T-helper 2 cell treated with Interferon-gamma antibody and Interleukin-4, amounts not matched to agents 5 μg/mL and 100 μg/mL, for 36 hours (primary cell): Measurements from ENCODE around the gene CMC1.
"Not testable (repeated sequence)": the region's sequence is repeated elsewhere in the genome, so short reads cannot be mapped to it uniquely, and the experiment has no call there.

Experiments
- DNase-seq: peaks from one replicate; pipeline ENCODE4 v3.0.0; 2021; ENCODE audit warnings: low spot score
- H3K27ac Mint-ChIP-seq: one replicate; pipeline ENCODE4 v1.8.0; 2021; ENCODE audit warnings: mild to moderate bottlenecking, mixed read lengths
- H3K27me3 Mint-ChIP-seq: one replicate; pipeline ENCODE4 v1.8.0; 2021; ENCODE audit warnings: low read depth, mixed read lengths
- H3K36me3 Mint-ChIP-seq: one replicate; pipeline ENCODE4 v1.8.0; 2021; ENCODE audit warnings: low read depth, mixed read lengths
- H3K4me1 Mint-ChIP-seq: one replicate; pipeline ENCODE4 v1.8.0; 2021; ENCODE audit warnings: low read depth, mixed read lengths
- H3K4me3 Mint-ChIP-seq: one replicate; pipeline ENCODE4 v1.8.0; 2022; ENCODE audit warnings: mild to moderate bottlenecking, moderate library complexity, mixed read lengths
- H3K9me3 Mint-ChIP-seq: one replicate; pipeline ENCODE4 v1.8.0; 2021; ENCODE audit warnings: mixed read lengths

Gene CMC1

DNA sequence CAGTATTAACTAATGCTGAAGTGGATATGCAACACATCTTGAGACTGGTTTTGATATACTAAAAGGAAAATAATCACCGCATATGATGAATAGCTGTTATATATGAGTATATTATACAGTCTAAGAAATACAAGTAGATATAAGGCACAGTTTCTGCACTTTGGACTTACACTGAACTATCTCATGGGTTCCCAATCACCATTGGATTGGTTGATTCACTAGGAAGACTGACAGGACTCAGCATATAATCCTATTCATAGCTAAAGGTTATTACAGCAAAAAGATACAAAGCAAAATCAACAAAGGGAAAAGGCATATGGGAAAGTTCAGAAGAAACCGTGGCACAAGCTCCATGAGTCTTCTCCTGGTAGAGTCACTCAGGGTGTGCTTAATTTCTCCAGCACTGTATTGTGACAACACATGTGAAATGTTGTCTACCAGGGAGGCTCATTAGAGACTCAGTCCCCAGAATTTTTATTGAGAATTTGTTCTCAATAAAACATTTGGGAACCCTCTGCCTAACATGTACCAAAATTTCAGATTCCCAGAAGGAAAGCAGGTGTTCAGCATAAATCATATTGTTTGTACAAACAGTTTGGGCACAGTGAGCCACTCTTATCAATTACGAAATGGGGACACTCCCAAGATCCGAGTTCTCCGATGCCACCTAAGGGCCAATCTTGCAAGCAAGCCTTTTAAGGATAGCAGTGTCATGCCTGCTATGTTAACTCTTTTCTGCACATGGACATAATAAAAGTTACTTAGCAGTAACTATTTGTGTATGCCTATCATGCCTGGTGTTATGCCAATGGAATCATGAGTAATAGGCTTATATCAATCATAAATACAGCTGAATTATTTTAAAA is 26.8 kb downstream of the CMC1 start:
- Mint-ChIP-seq H3K9me3 (peaks cover 30% of the 10 kb centered on the region), H3K4me3 (no peak overlapping the region), H3K4me1 (peaks cover 5% of the 10 kb centered on the region), H3K27ac (no peak overlapping the region), H3K27me3 (no peaks in the 10 kb centered on the region), H3K36me3 (peaks cover 55% of the 10 kb centered on the region)
- no peak for DNase-seq

DNA sequence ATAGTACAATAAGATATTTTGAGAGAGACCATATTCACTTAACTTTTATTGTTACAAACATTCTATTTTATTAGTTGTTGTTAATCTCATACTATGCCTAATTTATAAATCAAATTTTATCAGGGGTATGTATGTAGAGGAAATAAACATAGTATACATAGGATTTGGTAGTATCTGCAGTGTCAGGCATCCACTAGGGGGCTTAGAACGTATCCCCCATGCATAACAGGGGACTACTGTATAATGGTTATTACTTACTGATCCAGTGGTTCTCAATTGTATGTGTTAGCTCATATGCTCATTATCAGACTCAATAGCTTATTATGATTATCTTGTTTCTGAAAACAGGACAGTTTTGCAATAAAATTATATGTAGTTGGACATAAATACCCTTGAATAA is 27.6 kb downstream of the CMC1 start:
- Mint-ChIP-seq H3K9me3 (peaks cover 38% of the 10 kb centered on the region), H3K4me1 (peaks cover 5% of the 10 kb centered on the region), H3K36me3 (peaks cover 57% of the 10 kb centered on the region), H3K27me3 (no peaks in the 10 kb centered on the region), H3K27ac (no peak overlapping the region), H3K4me3 (no peak overlapping the region)
- DNase-seq: no peak

DNA sequence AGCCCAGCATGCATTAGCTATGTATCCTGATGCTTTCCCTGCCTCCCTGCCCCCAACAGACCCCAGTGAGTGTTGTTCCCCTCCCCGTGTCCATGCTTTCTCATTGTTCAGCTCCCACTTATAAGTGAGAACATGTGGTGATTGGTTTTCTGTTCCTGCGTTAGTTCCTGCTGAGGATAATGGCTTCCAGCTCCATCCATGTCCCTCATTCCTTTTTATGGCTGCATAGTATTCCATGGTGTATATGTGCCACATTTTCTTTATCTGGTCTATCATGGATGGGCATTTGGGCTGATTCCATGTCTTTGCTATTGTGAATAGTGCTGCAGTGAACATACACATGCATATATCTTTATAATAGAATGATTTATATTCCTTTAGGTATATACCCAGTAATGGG is 28.5 kb downstream of the CMC1 start:
- not testable (repeated sequence) for H3K27me3 Mint-ChIP-seq, H3K4me1 Mint-ChIP-seq, DNase-seq, H3K27ac Mint-ChIP-seq, H3K4me3 Mint-ChIP-seq
- peaks cover 58% of the 10 kb centered on the region for H3K36me3 Mint-ChIP-seq
- peaks cover 45% of the 10 kb centered on the region for H3K9me3 Mint-ChIP-seq

GRCh38 chr3:28273837-28274236 is 32.4 kb downstream of the CMC1 start:
- no peak for DNase-seq
- Mint-ChIP-seq H3K27ac (no peak overlapping the region), H3K9me3 (peaks cover 47% of the 10 kb centered on the region)

GRCh38 chr3:28278918-28279317 is 37.5 kb downstream of the CMC1 start:
- Mint-ChIP-seq H3K36me3 (peaks cover 33% of the 10 kb centered on the region), H3K4me3 (no peak overlapping the region), H3K9me3 (peaks cover 10% of the 10 kb centered on the region), H3K27me3 (no peaks in the 10 kb centered on the region), H3K4me1 (peaks cover 5% of the 10 kb centered on the region), H3K27ac (no peak overlapping the region)
- no peak for DNase-seq

More at GRCh38 chr3:28273837-28274236, 32.4 kb downstream of the CMC1 start:
- Mint-ChIP-seq H3K4me1 (peaks cover 10% of the 10 kb centered on the region), H3K4me3 (no peak overlapping the region), H3K27me3 (no peaks in the 10 kb centered on the region), H3K36me3 (peaks cover 69% of the 10 kb centered on the region)

DNA sequence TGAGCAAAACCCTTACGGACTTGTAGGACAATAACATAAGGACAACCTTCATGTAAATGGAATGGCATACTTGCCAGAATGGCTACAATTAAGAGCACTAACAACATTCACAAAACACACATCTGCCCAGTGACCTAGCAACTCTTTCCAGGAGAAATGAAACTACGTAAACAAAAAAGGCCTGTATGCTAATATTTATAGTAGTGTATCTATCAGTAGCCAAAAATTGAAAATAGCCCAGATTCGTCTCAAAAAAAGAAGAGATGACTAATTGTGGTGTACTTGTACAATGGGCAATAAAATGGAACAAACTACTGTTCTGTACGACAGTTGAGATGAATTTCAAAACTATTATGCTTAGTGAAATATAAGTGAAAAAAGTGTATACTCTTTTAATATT is 38.4 kb downstream of the CMC1 start:
- peaks cover 4% of the 10 kb centered on the region for H3K9me3 Mint-ChIP-seq
- H3K27ac Mint-ChIP-seq: no peak overlapping the region
- H3K4me3 Mint-ChIP-seq: no peak overlapping the region
- H3K4me1 Mint-ChIP-seq: peaks cover 5% of the 10 kb centered on the region
- no peaks in the 10 kb centered on the region for H3K27me3 Mint-ChIP-seq
- peaks cover 26% of the 10 kb centered on the region for H3K36me3 Mint-ChIP-seq
- no peak for DNase-seq

GRCh38 chr3:28280781-28281180 is 39.4 kb downstream of the CMC1 start:
- Mint-ChIP-seq H3K9me3 (no peaks in the 10 kb centered on the region), H3K4me3 (no peak overlapping the region), H3K27ac (no peak overlapping the region), H3K27me3 (no peaks in the 10 kb centered on the region), H3K36me3 (peaks cover 17% of the 10 kb centered on the region), H3K4me1 (peaks cover 7% of the 10 kb centered on the region)
- no peak for DNase-seq

GRCh38 chr3:28286595-28286994 is 45.2 kb downstream of the CMC1 start:
- no peak overlapping the region for H3K27ac Mint-ChIP-seq
- DNase-seq: no peak
- H3K9me3 Mint-ChIP-seq: peaks cover 7% of the 10 kb centered on the region
- H3K36me3 Mint-ChIP-seq: peaks cover 16% of the 10 kb centered on the region
- H3K4me1 Mint-ChIP-seq: peaks cover 20% of the 10 kb centered on the region
- no peaks in the 10 kb centered on the region for H3K27me3 Mint-ChIP-seq
- H3K4me3 Mint-ChIP-seq: no peak overlapping the region

GRCh38 chr3:28287046-28287445 is 45.6 kb downstream of the CMC1 start:
- no peak overlapping the region for H3K27ac Mint-ChIP-seq
- peaks cover 7% of the 10 kb centered on the region for H3K9me3 Mint-ChIP-seq
- H3K4me3 Mint-ChIP-seq: no peak overlapping the region
- no peaks in the 10 kb centered on the region for H3K27me3 Mint-ChIP-seq
- peaks cover 18% of the 10 kb centered on the region for H3K36me3 Mint-ChIP-seq
- no peak for DNase-seq
- peaks cover 22% of the 10 kb centered on the region for H3K4me1 Mint-ChIP-seq

DNA sequence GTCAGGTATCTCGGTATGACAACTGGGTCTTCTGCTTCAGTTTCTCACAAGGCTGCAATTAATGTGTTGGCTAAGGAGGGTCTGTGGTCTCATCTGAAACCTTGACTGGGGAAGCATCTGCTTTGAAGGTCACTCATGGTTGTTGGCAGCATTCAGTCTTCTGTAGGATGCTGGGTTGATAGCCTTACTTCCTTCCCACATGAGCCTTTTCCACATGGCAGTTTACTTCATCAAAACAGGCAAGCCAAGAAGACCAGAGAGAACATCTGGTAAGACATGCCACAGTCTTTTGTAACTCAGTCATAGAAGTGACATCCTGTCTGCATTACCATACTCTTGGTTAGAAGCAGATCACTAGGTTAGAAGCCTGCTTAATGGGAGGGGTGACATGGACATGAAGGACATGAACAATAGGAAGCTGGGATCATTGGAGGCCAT is 49.5 kb downstream of the CMC1 start:
- Mint-ChIP-seq H3K27ac (no peak overlapping the region), H3K4me1 (peaks cover 33% of the 10 kb centered on the region), H3K36me3 (peaks cover 17% of the 10 kb centered on the region), H3K4me3 (no peak overlapping the region), H3K9me3 (peaks cover 7% of the 10 kb centered on the region), H3K27me3 (no peaks in the 10 kb centered on the region)
- no peak for DNase-seq

DNA sequence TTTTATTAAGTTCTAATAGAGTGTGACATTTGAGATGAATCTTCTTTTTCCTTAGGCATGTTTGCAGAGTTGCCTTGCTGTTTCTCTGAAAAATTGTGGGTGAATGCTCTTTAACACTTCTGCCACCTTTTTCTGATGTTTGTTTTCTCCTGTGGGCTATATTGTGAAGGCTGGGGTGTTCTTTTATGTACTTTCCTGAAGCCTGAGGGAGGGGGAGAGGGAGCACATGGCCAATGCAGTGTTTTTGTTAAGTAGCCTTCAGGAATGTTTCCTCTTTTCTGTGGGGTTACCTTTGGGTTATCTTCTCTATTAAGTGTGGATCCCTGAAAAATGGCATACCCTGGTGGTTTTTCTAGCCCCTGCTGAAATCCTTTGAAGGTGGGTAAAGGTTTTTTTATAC is 50.2 kb downstream of the CMC1 start:
- H3K4me1 Mint-ChIP-seq: peaks cover 31% of the 10 kb centered on the region

GRCh38 chr3:28292622-28293021 is 51.2 kb downstream of the CMC1 start:
- H3K9me3 Mint-ChIP-seq: peaks cover 7% of the 10 kb centered on the region
- H3K27me3 Mint-ChIP-seq: no peaks in the 10 kb centered on the region
- peaks cover 29% of the 10 kb centered on the region for H3K4me1 Mint-ChIP-seq
- no peak for DNase-seq
- H3K4me3 Mint-ChIP-seq: no peak overlapping the region
- H3K36me3 Mint-ChIP-seq: peaks cover 22% of the 10 kb centered on the region
- H3K27ac Mint-ChIP-seq: no peak overlapping the region

More for the DNA sequence above, 50.2 kb downstream of the CMC1 start:
- no peak overlapping the region for H3K4me3 Mint-ChIP-seq
- DNase-seq: no peak
- no peak overlapping the region for H3K27ac Mint-ChIP-seq
- H3K9me3 Mint-ChIP-seq: peaks cover 7% of the 10 kb centered on the region
- H3K27me3 Mint-ChIP-seq: no peaks in the 10 kb centered on the region
- peaks cover 17% of the 10 kb centered on the region for H3K36me3 Mint-ChIP-seq

GRCh38 chr3:28294667-28295413 is 53.4 kb downstream of the CMC1 start:
- H3K27ac Mint-ChIP-seq: no peak overlapping the region

DNA sequence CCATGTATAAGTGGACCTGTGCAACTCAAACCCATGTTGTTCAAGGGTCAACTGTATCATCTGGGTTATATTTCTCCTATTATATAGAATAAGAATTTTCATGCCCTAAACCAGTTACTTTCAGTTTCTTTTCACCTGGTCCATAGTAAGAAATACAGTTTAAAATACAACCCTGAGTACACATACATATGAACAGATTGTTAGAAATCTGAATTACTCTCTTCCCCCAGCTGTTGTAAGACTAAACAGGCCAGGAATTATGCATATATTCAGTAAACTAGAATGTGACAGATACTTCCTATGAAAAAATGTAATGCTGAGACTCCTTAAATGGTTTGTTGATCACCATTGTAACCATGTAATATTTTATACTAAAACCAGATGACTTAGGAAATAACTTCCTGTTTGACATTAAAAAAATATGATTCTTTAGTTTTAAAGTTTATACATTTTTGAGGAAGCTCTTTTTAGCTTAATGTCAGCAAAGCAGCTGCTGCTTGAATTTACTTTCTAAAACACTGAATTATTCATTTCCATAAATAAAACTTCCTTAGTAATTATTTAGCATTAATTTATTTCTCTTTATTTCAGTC is 54.6 kb downstream of the CMC1 start:
- peak overlapping the region; percentile 39 for H3K27ac Mint-ChIP-seq
- no peaks in the 10 kb centered on the region for H3K9me3 Mint-ChIP-seq
- H3K4me1 Mint-ChIP-seq: peaks cover 24% of the 10 kb centered on the region
- no peak for DNase-seq
- H3K27me3 Mint-ChIP-seq: no peaks in the 10 kb centered on the region
- no peak overlapping the region for H3K4me3 Mint-ChIP-seq
- peaks cover 13% of the 10 kb centered on the region for H3K36me3 Mint-ChIP-seq

More at GRCh38 chr3:28294667-28295413, 53.4 kb downstream of the CMC1 start:
- DNase-seq: no peak
- no peaks in the 10 kb centered on the region for H3K27me3 Mint-ChIP-seq
- peaks cover 22% of the 10 kb centered on the region for H3K36me3 Mint-ChIP-seq
- H3K9me3 Mint-ChIP-seq: peaks cover 7% of the 10 kb centered on the region
- peaks cover 26% of the 10 kb centered on the region for H3K4me1 Mint-ChIP-seq
- no peak overlapping the region for H3K4me3 Mint-ChIP-seq
